SK-N-SH (cell line): ENCODE results near the gene PALLD. TPM values are rescaled to one million over a fixed set of nuclear protein-coding genes. Genes with fewer than 3 reads are reported as not detected.

Experiments
- CTCF ChIA-PET: fragments of 300-600, 350-600 bp; formaldehyde crosslinking; extraction: SDS; loops from one replicate; lab custom pipeline; 2021; lab: Yijun Ruan, JAX
- POLR2A ChIA-PET: fragments of 350-600 bp; sonication (Branson Sonifier 250); formaldehyde crosslinking; extraction: SDS; loops from one replicate; lab custom pipeline; 2020; ENCODE audit warnings: antibody characterized with exemption, inconsistent platforms; lab: Yijun Ruan, JAX
- DNase-seq: peaks from one replicate; pipeline ENCODE4 v3.0.0; 2012
- H2AFZ ChIP-seq: fragments of 200-600 bp; sonication (generic); 2 replicates; pipeline ENCODE4 v1.8.1; 2016; ENCODE audit warnings: antibody characterized with exemption, mild to moderate bottlenecking, low read depth
- H3F3A ChIP-seq: fragments of 200-600 bp; sonication (generic); replicated peaks from 2 replicates; pipeline ENCODE3; 2016; ENCODE audit warnings: antibody characterized with exemption, mild to moderate bottlenecking; ENCODE audit not compliant: insufficient read depth
- H3K27ac ChIP-seq, 2 experiments: fragments of 200-500 bp in 1 of 2; fragments of 200-600 bp in 1 of 2; sonication (Bioruptor generic) in 1 of 2; sonication (generic), shearing (Covaris generic) in 1 of 2; 2 replicates each; pipeline versions ENCODE4 v1.5.1 to v1.6.1; 2014 to 2016; ENCODE audit warnings: low read depth in 2 of 2, inconsistent platforms in 1 of 2, low read length in 1 of 2, mild to moderate bottlenecking in 1 of 2, mixed read lengths in 1 of 2
- H3K27me3 ChIP-seq: fragments of 200-600 bp; sonication (generic), shearing (Covaris generic); 2 replicates; pipeline ENCODE4 v1.6.1; 2016; ENCODE audit warnings: mixed run types; ENCODE audit not compliant: insufficient read depth
- H3K36me3 ChIP-seq, 2 experiments: fragments of 200-500 bp in 1 of 2; fragments of 200-600 bp in 1 of 2; sonication (Bioruptor generic) in 1 of 2; sonication (generic) in 1 of 2; replicated peaks in 1 of 2; 2 replicates each; pipeline versions ENCODE3 to v1.5.1; 2014 to 2016; ENCODE audit warnings: low read length in 1 of 2, mild to moderate bottlenecking in 1 of 2; ENCODE audit not compliant: insufficient read depth in 2 of 2, control insufficient read depth in 1 of 2
- H3K4me1 ChIP-seq, 2 experiments: fragments of 200-500 bp in 1 of 2; fragments of 200-600 bp in 1 of 2; sonication (Bioruptor generic) in 1 of 2; sonication (generic), shearing (Covaris generic) in 1 of 2; 2 replicates each; pipeline versions ENCODE4 v1.5.1 to v1.6.1; 2014 to 2016; ENCODE audit warnings: low read depth in 1 of 2, low read length in 1 of 2, mixed run types in 1 of 2; ENCODE audit not compliant: insufficient read depth in 2 of 2, control insufficient read depth in 1 of 2
- H3K4me2 ChIP-seq: fragments of 200-600 bp; sonication (generic), shearing (Covaris generic); 2 replicates; pipeline ENCODE4 v1.6.1; 2017; ENCODE audit warnings: mixed run types
- H3K4me3 ChIP-seq, 2 experiments: fragments of 200-500 bp in 1 of 2; fragments of 200-600 bp in 1 of 2; sonication (Bioruptor generic) in 1 of 2; sonication (generic), shearing (Covaris generic) in 1 of 2; 2 replicates each; pipeline versions ENCODE4 v1.5.1 to v1.8.1; 2014 to 2016; ENCODE audit warnings: low read depth in 2 of 2, inconsistent platforms in 1 of 2, low read length in 1 of 2, mild to moderate bottlenecking in 1 of 2, mixed read lengths in 1 of 2, moderate library complexity in 1 of 2
- H3K79me2 ChIP-seq: fragments of 200-600 bp; sonication (generic); 2 replicates; pipeline ENCODE4 v1.8.1; 2017; ENCODE audit warnings: mild to moderate bottlenecking; ENCODE audit not compliant: insufficient read depth
- H3K9ac ChIP-seq: fragments of 200-600 bp; sonication (generic); 2 replicates; pipeline ENCODE4 v1.6.1; 2017; ENCODE audit warnings: mixed run types
- H3K9me2 ChIP-seq: fragments of 200-600 bp; sonication (generic); 2 replicates; pipeline ENCODE4 v1.6.1; 2017; ENCODE audit warnings: mixed run types
- H3K9me3 ChIP-seq: fragments of 200-600 bp; sonication (generic); 2 replicates; pipeline ENCODE4 v1.6.1; 2017; ENCODE audit warnings: mixed run types, mild to moderate bottlenecking, moderate library complexity
- H4K20me1 ChIP-seq: fragments of 200-600 bp; sonication (generic); 2 replicates; pipeline ENCODE4 v1.6.1; 2017; ENCODE audit warnings: mild to moderate bottlenecking, mixed run types; ENCODE audit not compliant: insufficient read depth
- MEF2A ChIP-seq: IDR thresholded peaks from 2 replicates; pipeline ENCODE4 v1.4.0; 2012; ENCODE audit warnings: low read depth, borderline replicate concordance
- NRF1 ChIP-seq: IDR thresholded peaks from 2 replicates; pipeline ENCODE4 v1.6.1; 2012; ENCODE audit warnings: low read depth, mild to moderate bottlenecking, low read length
- POLR2AphosphoS5 ChIP-seq: IDR thresholded peaks from 2 replicates; pipeline ENCODE4 v1.6.1; 2012; ENCODE audit warnings: low read depth, low read length
- REST ChIP-seq: IDR thresholded peaks from 2 replicates; pipeline ENCODE4 v1.6.1; 2012; ENCODE audit warnings: mild to moderate bottlenecking, low read depth, low read length, moderate library complexity
- RFX5 ChIP-seq: IDR thresholded peaks from 2 replicates; pipeline ENCODE4 v1.6.1; 2012; ENCODE audit warnings: mild to moderate bottlenecking, improper control_type of control experiment, low read length
- SIN3A ChIP-seq: IDR thresholded peaks from 2 replicates; pipeline ENCODE4 v1.6.1; 2012; ENCODE audit warnings: low read depth, mild to moderate bottlenecking, low read length, moderate library complexity, borderline replicate concordance
- TAF1 ChIP-seq: IDR thresholded peaks from 2 replicates; pipeline ENCODE4 v1.6.1; 2012; ENCODE audit warnings: low read depth, mild to moderate bottlenecking, low read length, moderate library complexity, borderline replicate concordance
- TCF12 ChIP-seq: IDR thresholded peaks from 2 replicates; pipeline ENCODE4 v1.4.0; 2012
- TEAD4 ChIP-seq: IDR thresholded peaks from 2 replicates; pipeline ENCODE4 v1.4.0; 2012; ENCODE audit warnings: mild to moderate bottlenecking, borderline replicate concordance; ENCODE audit not compliant: insufficient read depth
- YY1 ChIP-seq: IDR thresholded peaks from 2 replicates; pipeline ENCODE4 v1.4.0; 2012; ENCODE audit warnings: low read depth, mild to moderate bottlenecking
- WGBS: methylation state at CpG from one replicate; pipeline ENCODE4 v1.1.6; 2017; ENCODE audit warnings: low lambda C conversion rate; 5-methylcytosine and 5-hydroxymethylcytosine counted together
- polyA plus RNA-seq, 3 experiments: library from polyadenylated mRNA; depleted of rRNA; stranded (reverse); fragments of >200 nt; gene quantifications; 2 replicates each; pipeline ENCODE4 v1.2.3, GENCODE V29; 2012
- TF ChIP-seq, protein P1 (sequence below): fragments of 150-350 bp; IDR thresholded peaks from 2 replicates; pipeline ENCODE4 v1.6.1; 2017; ENCODE audit warnings: antibody characterized with exemption, low read length, low read depth, borderline replicate concordance
- TF ChIP-seq, protein P2 (sequence below): IDR thresholded peaks from 2 replicates; pipeline ENCODE4 v1.4.0; 2012; ENCODE audit warnings: low read depth, borderline replicate concordance
- TF ChIP-seq, protein P3 (sequence below): fragments of 150-350 bp; IDR thresholded peaks from 2 replicates; pipeline ENCODE4 v1.6.1; 2016; ENCODE audit warnings: mild to moderate bottlenecking, low read depth, low read length

The PALLD gene
- polyA plus RNA-seq, 1 of the 3 experiments (the other 2 are of a cell fraction) = 33.0 TPM

DNA sequence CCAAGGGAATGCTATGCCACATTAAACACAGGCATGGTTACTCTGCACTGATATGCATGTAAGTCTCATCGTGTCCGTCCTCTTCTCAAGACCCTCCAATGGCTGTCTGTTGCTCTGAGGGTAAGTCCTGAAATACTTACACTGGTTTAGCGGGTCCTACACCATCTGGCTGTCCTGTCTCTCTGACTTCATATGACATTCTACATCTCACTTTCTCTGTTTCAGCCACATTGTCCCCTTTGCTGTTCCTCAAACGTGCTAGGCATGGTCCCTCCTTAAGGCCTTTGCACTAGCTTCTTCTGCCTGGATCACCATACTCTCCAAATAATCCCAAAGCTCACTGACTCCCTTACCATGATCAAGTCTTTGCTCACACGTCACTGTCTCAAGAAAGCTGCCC lies 131.4 kb downstream of the PALLD start:
- Histone ChIP-seq H3K4me2 (no peak overlapping the region), H3K36me3 (no peaks in the 10 kb centered on the region), H3F3A (peaks cover 19% of the 10 kb centered on the region), H3K4me3 (no peak overlapping the region), H3K79me2 (peaks cover 12% of the 10 kb centered on the region), H3K4me1 (peaks cover 8 to 13% of the 10 kb centered on the region in 2 experiments; a peak in 2 of 4 replicates), H3K9me3 (no peaks in the 10 kb centered on the region), H3K27me3 (no peaks in the 10 kb centered on the region), H4K20me1 (no peaks in the 10 kb centered on the region), H2AFZ (no peak overlapping the region), H3K27ac (no peak overlapping the region), H3K9ac (no peak overlapping the region), H3K9me2 (no peaks in the 10 kb centered on the region)
- DNase-seq = no peak
- WGBS = 94% methylated on average over 5 of the region's 5 CpGs
- CTCF ChIA-PET = interaction anchor here (1.6 kb wide), 1 partner anchor 18 kb away, joined by 3 read pairs; no protein-coding TSS in a partner anchor
- no peak for TF ChIP-seq RFX5
- no peak for TF ChIP-seq NRF1
- TF ChIP-seq MEF2A = no peak
- no peak for TF ChIP-seq TAF1
- TF ChIP-seq, protein P1, sequence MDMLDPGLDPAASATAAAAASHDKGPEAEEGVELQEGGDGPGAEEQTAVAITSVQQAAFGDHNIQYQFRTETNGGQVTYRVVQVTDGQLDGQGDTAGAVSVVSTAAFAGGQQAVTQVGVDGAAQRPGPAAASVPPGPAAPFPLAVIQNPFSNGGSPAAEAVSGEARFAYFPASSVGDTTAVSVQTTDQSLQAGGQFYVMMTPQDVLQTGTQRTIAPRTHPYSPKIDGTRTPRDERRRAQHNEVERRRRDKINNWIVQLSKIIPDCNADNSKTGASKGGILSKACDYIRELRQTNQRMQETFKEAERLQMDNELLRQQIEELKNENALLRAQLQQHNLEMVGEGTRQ = no peak
- no peak for TF ChIP-seq POLR2AphosphoS5
- no peak for TF ChIP-seq YY1
- no peak for TF ChIP-seq TCF12
- TF ChIP-seq, protein P2, sequence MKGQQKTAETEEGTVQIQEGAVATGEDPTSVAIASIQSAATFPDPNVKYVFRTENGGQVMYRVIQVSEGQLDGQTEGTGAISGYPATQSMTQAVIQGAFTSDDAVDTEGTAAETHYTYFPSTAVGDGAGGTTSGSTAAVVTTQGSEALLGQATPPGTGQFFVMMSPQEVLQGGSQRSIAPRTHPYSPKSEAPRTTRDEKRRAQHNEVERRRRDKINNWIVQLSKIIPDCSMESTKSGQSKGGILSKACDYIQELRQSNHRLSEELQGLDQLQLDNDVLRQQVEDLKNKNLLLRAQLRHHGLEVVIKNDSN = no peak
- TF ChIP-seq, protein P3, sequence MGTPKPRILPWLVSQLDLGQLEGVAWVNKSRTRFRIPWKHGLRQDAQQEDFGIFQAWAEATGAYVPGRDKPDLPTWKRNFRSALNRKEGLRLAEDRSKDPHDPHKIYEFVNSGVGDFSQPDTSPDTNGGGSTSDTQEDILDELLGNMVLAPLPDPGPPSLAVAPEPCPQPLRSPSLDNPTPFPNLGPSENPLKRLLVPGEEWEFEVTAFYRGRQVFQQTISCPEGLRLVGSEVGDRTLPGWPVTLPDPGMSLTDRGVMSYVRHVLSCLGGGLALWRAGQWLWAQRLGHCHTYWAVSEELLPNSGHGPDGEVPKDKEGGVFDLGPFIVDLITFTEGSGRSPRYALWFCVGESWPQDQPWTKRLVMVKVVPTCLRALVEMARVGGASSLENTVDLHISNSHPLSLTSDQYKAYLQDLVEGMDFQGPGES = no peak
- POLR2A ChIA-PET = no interaction called here

DNA sequence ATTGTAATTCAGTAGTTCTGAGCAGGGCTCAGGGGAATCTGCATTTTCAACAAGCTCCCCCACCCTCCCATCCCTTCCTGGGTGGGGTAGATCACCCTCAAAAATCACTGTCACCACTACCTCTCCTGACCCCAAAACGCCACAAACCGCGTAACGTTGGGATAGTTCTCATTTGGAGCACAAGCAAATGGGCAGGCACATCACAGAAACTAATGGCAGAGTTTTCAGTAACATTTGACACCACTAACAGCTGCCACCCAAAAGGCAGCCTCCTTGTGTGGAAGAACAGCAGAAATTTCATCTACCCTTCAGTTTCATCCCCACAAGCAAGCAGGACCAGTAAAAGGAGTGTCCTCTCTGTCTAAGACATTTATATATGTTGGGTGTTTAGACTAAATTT lies 132.7 kb downstream of the PALLD start:
- Histone ChIP-seq H2AFZ (no peak overlapping the region), H3K9me3 (no peaks in the 10 kb centered on the region), H3F3A (peaks cover 30% of the 10 kb centered on the region), H3K9me2 (no peaks in the 10 kb centered on the region), H4K20me1 (no peaks in the 10 kb centered on the region), H3K27ac (peak overlapping the region in 1 of 2 experiments; percentile 93; a peak in 2 of 4 replicates), H3K36me3 (no peaks in the 10 kb centered on the region), H3K79me2 (peaks cover 20% of the 10 kb centered on the region)
- POLR2A ChIA-PET = no interaction called here
- WGBS = 98% methylated on average over 4 of the region's 4 CpGs
- no peak for DNase-seq
- CTCF ChIA-PET = interaction anchor here (1.1 to 1.6 kb wide), 2 partner anchors 16 to 350 kb away, joined by 3 read pairs; no protein-coding TSS in a partner anchor
- TF ChIP-seq RFX5 = no peak
- TF ChIP-seq SIN3A = no peak
- TF ChIP-seq REST = no peak
- no peak for TF ChIP-seq TEAD4
- TF ChIP-seq, all 33 proteins: peak for 0
- Histone ChIP-seq H3K27me3 (no peaks in the 10 kb centered on the region), H3K4me3 (no peak overlapping the region), H3K4me1 (peaks cover 16 to 19% of the 10 kb centered on the region in 2 experiments; a peak in 3 of 4 replicates), H3K9ac (no peak overlapping the region), H3K4me2 (peak overlapping the region; percentile 90; the same call in 1 of the 2 replicates)
